ENCODE data around the gene BTG4. TPM values are rescaled to one million over a fixed set of nuclear protein-coding genes. Genes with fewer than 3 reads are reported as not detected.

BTG4 gene
- total and polyA plus RNA-seq, 2 donors (not counting 1 experiment from before 2014, with no cell fraction given), result not detected

DNA sequence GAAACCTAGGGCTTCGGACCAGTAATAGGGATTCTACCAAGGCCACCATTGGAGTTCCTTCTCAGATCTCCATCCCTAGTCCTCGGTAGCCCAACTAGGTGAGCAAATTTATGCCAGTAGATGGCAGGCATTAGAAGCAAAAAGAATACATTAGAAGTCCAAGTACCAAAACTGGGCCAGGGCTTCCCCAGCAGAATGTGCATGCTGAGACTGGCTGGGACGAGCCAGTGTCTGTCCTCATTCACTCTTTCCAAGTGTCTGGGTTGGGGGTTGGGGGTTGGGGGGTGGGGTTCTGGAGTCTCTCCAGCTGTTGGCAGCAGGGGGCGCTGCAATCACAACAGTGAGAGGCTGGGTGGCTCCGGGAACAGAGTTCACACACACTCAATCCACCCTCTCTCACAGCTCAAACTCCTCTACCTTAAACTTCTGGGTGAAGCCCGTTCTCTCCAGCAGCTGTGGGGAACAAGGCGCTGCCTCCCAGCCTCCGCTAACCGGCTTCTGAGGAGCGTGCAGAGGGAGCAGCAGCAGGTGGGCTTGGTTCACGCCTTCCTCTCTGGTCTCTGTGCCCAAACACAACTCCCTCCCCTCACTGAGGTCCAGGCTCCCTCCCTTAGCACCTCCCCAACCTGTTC is 57.5 kb downstream of the BTG4 start:
- Mint-ChIP-seq H3K27me3 (peaks cover 51% of the 10 kb centered on the region), H3K9me3 (ENCODE audit: insufficient read depth) (no peaks in the 10 kb centered on the region), H3K4me3 (no peak overlapping the region), H3K4me1 (peaks cover 22% of the 10 kb centered on the region), H3K27ac (no peak overlapping the region)
- H3K27me3 ChIP-seq (replicated peaks in 1 of 4; ENCODE audit: control extremely low read depth in 1 of 4, control insufficient read depth in 3 of 4, insufficient read depth in 4 of 4, low read length in 3 of 4), result peaks cover 0 to 30% (median 3%) of the 10 kb centered on the region in 4 experiments
- H3K79me2 ChIP-seq (ENCODE audit: control insufficient read depth, insufficient read depth, low read length), result no peaks in the 10 kb centered on the region
- ATAC-seq (ENCODE audit: low read depth) (no peak), DNase-seq (no peak)
- TF ChIP-seq EZH2 (IDR thresholded peaks at IDR 0.05; ENCODE audit: borderline replicate concordance, insufficient read depth, low read depth, low read length, poor library complexity, severe bottlenecking), result no peak
- TF ChIP-seq, protein P1, sequence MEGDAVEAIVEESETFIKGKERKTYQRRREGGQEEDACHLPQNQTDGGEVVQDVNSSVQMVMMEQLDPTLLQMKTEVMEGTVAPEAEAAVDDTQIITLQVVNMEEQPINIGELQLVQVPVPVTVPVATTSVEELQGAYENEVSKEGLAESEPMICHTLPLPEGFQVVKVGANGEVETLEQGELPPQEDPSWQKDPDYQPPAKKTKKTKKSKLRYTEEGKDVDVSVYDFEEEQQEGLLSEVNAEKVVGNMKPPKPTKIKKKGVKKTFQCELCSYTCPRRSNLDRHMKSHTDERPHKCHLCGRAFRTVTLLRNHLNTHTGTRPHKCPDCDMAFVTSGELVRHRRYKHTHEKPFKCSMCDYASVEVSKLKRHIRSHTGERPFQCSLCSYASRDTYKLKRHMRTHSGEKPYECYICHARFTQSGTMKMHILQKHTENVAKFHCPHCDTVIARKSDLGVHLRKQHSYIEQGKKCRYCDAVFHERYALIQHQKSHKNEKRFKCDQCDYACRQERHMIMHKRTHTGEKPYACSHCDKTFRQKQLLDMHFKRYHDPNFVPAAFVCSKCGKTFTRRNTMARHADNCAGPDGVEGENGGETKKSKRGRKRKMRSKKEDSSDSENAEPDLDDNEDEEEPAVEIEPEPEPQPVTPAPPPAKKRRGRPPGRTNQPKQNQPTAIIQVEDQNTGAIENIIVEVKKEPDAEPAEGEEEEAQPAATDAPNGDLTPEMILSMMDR (IDR thresholded peaks at IDR 0.05), result peak; percentile 21
- no peak overlapping the region for H3K27ac ChIP-seq (ENCODE audit: low read length in 2 of 2)
- no peak overlapping the region for H2AFZ ChIP-seq (ENCODE audit: insufficient read depth, low read depth, low read length, poor library complexity, severe bottlenecking)
- intact Hi-C loops (cut with micrococcal nuclease), result no loop called here
- H3K4me1 ChIP-seq (ENCODE audit: control insufficient read depth in 2 of 2, insufficient read depth in 2 of 2, low read length in 2 of 2), result peaks cover 16% of the 10 kb centered on the region in 2 donors
- no peaks in the 10 kb centered on the region for H4K20me1 ChIP-seq (ENCODE audit: control insufficient read depth, insufficient read depth, low read length, poor library complexity, severe bottlenecking)
- no peak overlapping the region for H3K4me2 ChIP-seq (replicated peaks; ENCODE audit: low read depth, low read length, poor library complexity, severe bottlenecking)
- H3K9ac ChIP-seq (ENCODE audit: low read length), result no peak overlapping the region
- no peaks in the 10 kb centered on the region for H3K9me3 ChIP-seq (ENCODE audit: control extremely low read depth in 1 of 3, control insufficient read depth in 2 of 3, insufficient read depth in 1 of 3, low read length in 2 of 3)
- POLR2A ChIA-PET, result interaction anchor here (0.6 kb wide), 1 partner anchor 254 kb away, joined by 5 read pairs; no protein-coding TSS in a partner anchor
- CTCF ChIA-PET, result interaction anchor here (1.9 kb wide), 1 partner anchor 8 kb away, joined by 5 read pairs; no protein-coding TSS in a partner anchor
- no peaks in the 10 kb centered on the region for H3K36me3 ChIP-seq (replicated peaks in 1 of 2; ENCODE audit: control extremely low read depth in 1 of 2, control insufficient read depth in 1 of 2, extremely low read depth in 1 of 2, insufficient read depth in 2 of 2, low read length in 1 of 2)
- 75% methylated on average over 6 of the region's 11 CpGs for WGBS (ENCODE audit: insufficient coverage)
- H3K4me3 ChIP-seq (ENCODE audit: control extremely low read depth in 1 of 5, extremely low read depth in 1 of 5, insufficient read depth in 1 of 5, low read depth in 2 of 5, low read length in 4 of 5), result no peak overlapping the region

DNA sequence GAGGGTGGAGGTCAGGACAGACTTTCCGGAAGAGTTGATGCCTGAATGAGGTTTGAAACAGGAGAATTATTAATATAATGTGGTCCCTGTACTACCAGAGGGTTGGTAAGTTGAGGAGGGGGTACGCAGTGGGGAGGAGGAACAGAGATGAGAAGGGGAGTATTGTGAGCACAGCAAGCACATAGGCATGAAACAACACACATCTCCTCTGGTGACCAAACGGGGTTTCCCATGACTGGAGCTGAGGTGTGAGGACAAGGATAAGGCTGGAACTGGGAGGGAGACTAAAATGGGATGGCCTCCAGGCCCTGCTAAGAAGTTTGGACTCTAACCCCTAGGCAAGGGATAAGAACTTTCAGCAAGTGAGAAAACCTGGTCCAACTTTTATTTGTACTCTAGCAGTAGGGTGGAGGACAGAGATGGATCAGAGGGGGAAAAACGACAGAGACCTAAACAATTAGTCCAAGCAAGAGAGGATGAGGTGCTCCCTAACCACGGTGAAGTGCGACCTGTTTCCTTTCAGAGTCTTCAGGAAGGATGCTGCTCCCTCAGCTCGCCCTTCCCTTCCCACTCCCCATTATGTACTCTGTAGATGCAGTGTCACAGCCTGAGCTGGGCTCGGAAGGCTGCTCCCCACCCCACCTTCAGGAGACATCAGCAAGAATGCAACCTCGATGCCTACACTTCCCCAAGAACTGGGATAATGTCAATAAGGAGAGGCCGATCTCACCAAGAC is 59.2 kb downstream of the BTG4 start:
- no peak for TF ChIP-seq EZH2 (IDR thresholded peaks at IDR 0.05; ENCODE audit: borderline replicate concordance, insufficient read depth, low read depth, low read length, poor library complexity, severe bottlenecking)
- TF ChIP-seq, protein P1 (IDR thresholded peaks at IDR 0.05), result no peak
- H3K4me3 Mint-ChIP-seq, result no peak overlapping the region
- ChIA-PET POLR2A (no interaction called here), CTCF (interaction anchor here (1.3 kb wide), 1 partner anchor 170 kb away, joined by 5 read pairs; no protein-coding TSS in a partner anchor)
- Histone ChIP-seq H3K9me3 (ENCODE audit: control extremely low read depth in 1 of 3, control insufficient read depth in 2 of 3, insufficient read depth in 1 of 3, low read length in 2 of 3) (no peaks in the 10 kb centered on the region), H3K27me3 (replicated peaks in 1 of 4; ENCODE audit: control extremely low read depth in 1 of 4, control insufficient read depth in 3 of 4, insufficient read depth in 4 of 4, low read length in 3 of 4) (peaks cover 0 to 30% (median 3%) of the 10 kb centered on the region in 4 experiments), H2AFZ (ENCODE audit: insufficient read depth, low read depth, low read length, poor library complexity, severe bottlenecking) (no peak overlapping the region), H3K4me2 (replicated peaks; ENCODE audit: low read depth, low read length, poor library complexity, severe bottlenecking) (no peak overlapping the region), H3K27ac (ENCODE audit: low read length in 2 of 2) (no peak overlapping the region), H3K4me1 (ENCODE audit: control insufficient read depth in 2 of 2, insufficient read depth in 2 of 2, low read length in 2 of 2) (peaks cover 18 to 20% of the 10 kb centered on the region in 2 donors), H4K20me1 (ENCODE audit: control insufficient read depth, insufficient read depth, low read length, poor library complexity, severe bottlenecking) (no peaks in the 10 kb centered on the region), H3K9ac (ENCODE audit: low read length) (no peak overlapping the region), H3K79me2 (ENCODE audit: control insufficient read depth, insufficient read depth, low read length) (no peaks in the 10 kb centered on the region), H3K36me3 (replicated peaks in 1 of 2; ENCODE audit: control extremely low read depth in 1 of 2, control insufficient read depth in 1 of 2, extremely low read depth in 1 of 2, insufficient read depth in 2 of 2, low read length in 1 of 2) (no peaks in the 10 kb centered on the region), H3K4me3 (ENCODE audit: control extremely low read depth in 1 of 5, extremely low read depth in 1 of 5, insufficient read depth in 1 of 5, low read depth in 2 of 5, low read length in 4 of 5) (no peak overlapping the region)
- DNase-seq (no peak), ATAC-seq (ENCODE audit: low read depth) (no peak)
- 76% methylated on average over 5 of the region's 10 CpGs for WGBS (ENCODE audit: insufficient coverage)
- peaks cover 29% of the 10 kb centered on the region for H3K4me1 Mint-ChIP-seq
- H3K27ac Mint-ChIP-seq, result no peak overlapping the region
- peaks cover 39% of the 10 kb centered on the region for H3K27me3 Mint-ChIP-seq
- intact Hi-C loops (cut with micrococcal nuclease), result no loop called here
- no peaks in the 10 kb centered on the region for H3K9me3 Mint-ChIP-seq (ENCODE audit: insufficient read depth)

Data from B cell (primary cell).